Retina (tissue), 1 donor: ENCODE measurements around the gene MEI1.
A peak's percentile ranks its signal among the peaks of the same experiment; 100 is the strongest.

ENCODE experiments used
- DNase-seq: peaks from one replicate; pipeline ENCODE4 v3.0.0-alpha.2; 2016

Gene MEI1

GRCh38 chr22:41787331-41787730 lies 88.0 kb downstream of the MEI1 start:
- DNase-seq: no peak

- no peak for DNase-seq
These were observed 94.6 kb downstream of the MEI1 start for GRCh38 chr22:41793871-41794270.

GRCh38 chr22:41798736-41799135 lies 99.4 kb downstream of the MEI1 start:
- no peak for DNase-seq

- DNase-seq: no peak
These were observed 100.4 kb downstream of the MEI1 start for GRCh38 chr22:41799486-41800347.

- peak; percentile 95 for DNase-seq
These were observed 101.2 kb downstream of the MEI1 start, which contains the start of gene CCDC134 for GRCh38 chr22:41800348-41801146. TSS of gene CCDC134 (plus strand) at chr22:41800679. CDS start at chr22:41808891, 8,212 bp downstream.

- DNase-seq: no peak
These were observed 102.0 kb downstream of the MEI1 start for GRCh38 chr22:41801147-41801819.

- no peak for DNase-seq
These were observed 102.6 kb downstream of the MEI1 start for GRCh38 chr22:41801886-41802285.

- DNase-seq: no peak
These were observed 106.3 kb downstream of the MEI1 start for GRCh38 chr22:41805639-41806038.

GRCh38 chr22:41808400-41808799 lies 109.1 kb downstream of the MEI1 start:
- DNase-seq: no peak

- no peak for DNase-seq
These were observed 110.7 kb downstream of the MEI1 start for GRCh38 chr22:41810022-41810421.

- DNase-seq: no peak
These were observed 113.7 kb downstream of the MEI1 start for GRCh38 chr22:41812805-41813545.

- DNase-seq: no peak
These were observed 114.6 kb downstream of the MEI1 start for GRCh38 chr22:41813726-41814410.

GRCh38 chr22:41815716-41816115 lies 116.4 kb downstream of the MEI1 start:
- no peak for DNase-seq

- DNase-seq: no peak
These were observed 116.9 kb downstream of the MEI1 start for GRCh38 chr22:41816241-41816640.

GRCh38 chr22:41816871-41817270 lies 117.6 kb downstream of the MEI1 start:
- DNase-seq: no peak

- no peak for DNase-seq
These were observed 118.7 kb downstream of the MEI1 start for GRCh38 chr22:41818011-41818410.

- DNase-seq: no peak
These were observed 119.3 kb downstream of the MEI1 start for GRCh38 chr22:41818596-41818995.

- no peak for DNase-seq
These were observed 120.0 kb downstream of the MEI1 start for GRCh38 chr22:41819257-41819656.

GRCh38 chr22:41820447-41820846 lies 121.1 kb downstream of the MEI1 start:
- peak; percentile 9 for DNase-seq

- peak; percentile 40 for DNase-seq
These were observed 122.4 kb downstream of the MEI1 start for GRCh38 chr22:41821471-41822316.
